Jurkat, Clone E6-1 (cell line): Measurements from ENCODE around the gene SFT2D3.
A peak's percentile ranks its signal among the peaks of the same experiment; 100 is the strongest.

Experiments used
- DNase-seq: peaks from one replicate; pipeline ENCODE4 v3.0.0-alpha.2; 2011; ENCODE audit warnings: low read depth, low spot score
- H3K4me3 ChIP-seq: 2 replicates; pipeline ENCODE4 v1.5.1; 2011; ENCODE audit warnings: mild to moderate bottlenecking, low read length, control low read depth, moderate library complexity

The SFT2D3 gene

GRCh38 chr2:127702395-127703009, 1.2 kb downstream of the SFT2D3 start:
- DNase-seq = no peak
- peak overlapping the region; percentile 65 for H3K4me3 ChIP-seq

DNA sequence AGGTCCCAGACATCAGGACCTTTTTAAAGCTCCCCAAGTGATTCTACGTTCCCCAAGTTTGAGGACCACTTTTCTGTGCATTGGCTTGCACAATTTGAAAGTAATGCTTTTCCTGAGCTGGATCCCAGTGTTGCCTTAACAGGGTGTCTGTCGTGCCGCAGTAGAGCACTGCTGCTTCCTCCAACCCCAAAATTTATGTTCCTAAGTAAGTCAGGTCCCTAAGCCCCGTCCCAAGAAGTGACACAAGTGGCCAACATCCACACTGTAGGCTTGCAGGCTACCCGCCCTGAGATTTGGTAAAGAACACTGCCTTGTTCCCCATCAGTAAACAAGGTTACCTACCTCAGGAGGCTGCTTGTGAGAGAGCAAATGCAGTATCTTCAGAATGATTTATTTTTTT, 2.0 kb downstream of the SFT2D3 start:
- DNase-seq = no peak

DNA sequence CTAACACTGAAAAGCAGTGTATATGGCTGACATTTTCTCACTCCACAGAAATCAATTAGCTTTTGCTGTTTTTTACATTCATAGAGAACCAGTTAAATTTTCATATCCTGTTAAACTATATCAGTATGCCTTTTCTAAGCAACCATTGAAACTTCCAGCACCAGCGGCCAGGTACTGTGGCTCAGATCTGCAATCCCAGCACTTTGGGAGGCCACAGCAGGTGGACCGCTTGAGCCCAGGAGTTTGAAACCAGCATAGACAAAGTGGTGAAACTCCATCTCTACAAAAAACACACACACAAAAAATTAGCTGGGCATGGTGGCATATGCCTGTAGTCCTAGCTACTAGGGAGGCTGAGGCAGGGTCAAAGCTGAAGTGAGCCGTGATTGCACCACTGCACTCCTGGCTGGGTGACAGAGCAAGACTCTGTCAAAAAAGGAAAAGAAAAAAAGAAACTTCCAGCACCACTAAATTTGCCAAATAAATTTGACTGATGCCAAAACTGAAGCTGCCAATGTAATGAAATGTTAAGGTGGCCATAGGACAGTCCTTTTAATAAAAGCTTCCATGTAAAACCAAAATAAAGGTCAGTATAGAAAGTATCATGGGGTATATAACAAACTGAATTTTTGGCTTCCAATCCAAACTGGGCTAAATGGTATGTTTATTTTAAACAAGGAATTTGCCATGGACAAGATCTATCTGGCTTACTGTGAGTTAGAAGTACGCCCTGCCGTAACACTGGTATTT, 3.5 kb downstream of the SFT2D3 start:
- DNase-seq = no peak
- H3K4me3 ChIP-seq = no peak overlapping the region

More for the DNA sequence above, 2.0 kb downstream of the SFT2D3 start:
- H3K4me3 ChIP-seq = no peak overlapping the region

DNA sequence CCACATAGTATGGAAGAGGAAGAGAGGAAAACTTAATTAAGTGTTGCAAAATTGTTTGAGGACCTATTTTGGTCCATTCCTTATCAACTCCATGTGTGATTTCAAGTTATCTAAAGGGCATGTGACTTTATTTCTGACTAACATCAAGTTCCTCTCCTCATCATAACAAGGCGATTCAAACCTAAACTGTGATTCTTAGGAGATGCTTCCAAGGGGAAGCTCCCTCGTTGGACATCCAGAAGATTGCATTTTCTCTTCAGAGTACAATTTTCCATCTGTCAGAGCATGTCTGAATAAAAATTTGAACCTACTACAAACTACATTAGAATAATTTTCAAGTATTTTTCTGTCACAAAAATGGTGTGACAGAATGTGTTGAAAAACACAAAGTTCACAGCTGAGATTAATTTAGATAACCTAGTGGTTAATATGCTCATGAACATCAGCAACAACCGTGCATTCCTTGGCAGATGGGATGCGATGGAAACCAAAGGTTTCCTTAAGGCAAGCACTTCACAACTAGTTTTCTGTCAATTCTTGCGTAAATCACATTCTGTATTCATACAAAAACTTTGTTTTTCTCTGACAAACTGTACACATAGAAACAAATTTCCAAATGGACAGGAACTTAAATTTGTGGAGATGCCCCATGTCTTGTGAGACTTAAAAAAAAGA, 4.2 kb downstream of the SFT2D3 start:
- DNase-seq = no peak
- H3K4me3 ChIP-seq = no peak overlapping the region

- no peak for DNase-seq
- H3K4me3 ChIP-seq = no peak overlapping the region
Observed at GRCh38 chr2:127706215-127706990, 5.1 kb downstream of the SFT2D3 start.

DNA sequence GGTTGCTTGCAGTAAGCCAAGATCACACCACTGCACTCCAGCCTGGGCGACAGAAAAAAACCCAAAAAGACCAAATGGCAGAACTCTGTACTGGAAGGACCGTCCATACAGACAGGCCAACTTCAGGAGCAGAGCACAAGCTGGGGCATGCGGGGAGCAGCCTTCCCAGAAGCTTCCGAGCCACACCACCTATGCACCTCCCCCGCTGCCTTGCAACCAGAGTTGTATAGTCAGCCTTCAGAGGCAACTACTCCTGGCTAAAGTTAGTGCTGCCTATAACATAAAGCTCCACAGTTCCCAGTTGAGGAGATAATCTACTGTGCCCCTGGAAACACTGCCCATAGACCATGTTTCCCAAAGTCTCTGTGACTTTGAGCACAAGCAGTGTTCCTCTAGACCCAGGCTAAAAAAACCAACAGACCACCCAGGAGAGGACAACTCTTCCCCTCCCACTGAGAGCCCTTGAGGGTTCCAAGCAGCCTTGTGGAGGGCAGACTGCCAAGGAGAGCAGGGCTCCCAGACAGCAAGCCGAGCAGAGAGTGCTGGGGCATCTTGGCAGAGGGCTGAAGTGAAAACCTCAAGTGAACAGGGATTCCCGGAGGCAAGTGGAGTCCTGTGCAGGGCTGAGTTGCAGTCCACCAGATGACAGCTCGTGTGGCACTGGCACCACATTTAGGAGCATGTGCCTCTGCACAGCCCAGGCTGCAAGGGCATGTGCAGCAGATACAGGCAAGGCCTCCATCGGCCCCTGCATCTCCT, 6.8 kb downstream of the SFT2D3 start:
- no peak for DNase-seq
- H3K4me3 ChIP-seq = no peak overlapping the region

DNA sequence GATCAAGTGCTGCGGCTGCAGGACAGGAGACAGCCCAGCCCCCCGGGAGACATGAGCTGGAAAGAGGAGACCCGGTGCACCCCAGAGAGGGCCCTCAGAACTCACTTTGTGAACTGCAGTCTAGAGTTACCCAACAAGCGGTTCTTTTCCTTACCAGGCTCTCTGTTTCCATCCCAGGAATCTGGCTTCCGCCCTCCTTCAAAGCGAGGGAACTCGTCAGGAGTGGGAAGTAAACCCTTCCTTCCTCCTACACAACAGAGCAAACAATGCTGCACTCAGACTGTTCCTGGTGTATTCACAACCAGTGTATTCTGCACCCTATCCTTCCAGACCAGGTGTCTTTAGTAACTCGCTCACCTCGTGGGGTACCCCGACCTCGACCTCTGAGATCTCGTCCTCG, 8.0 kb downstream of the SFT2D3 start:
- no peak overlapping the region for H3K4me3 ChIP-seq

GRCh38 chr2:127712999-127713398, 11.7 kb downstream of the SFT2D3 start:
- H3K4me3 ChIP-seq = no peak overlapping the region
- no peak for DNase-seq

More for the DNA sequence above, 8.0 kb downstream of the SFT2D3 start:
- no peak for DNase-seq

DNA sequence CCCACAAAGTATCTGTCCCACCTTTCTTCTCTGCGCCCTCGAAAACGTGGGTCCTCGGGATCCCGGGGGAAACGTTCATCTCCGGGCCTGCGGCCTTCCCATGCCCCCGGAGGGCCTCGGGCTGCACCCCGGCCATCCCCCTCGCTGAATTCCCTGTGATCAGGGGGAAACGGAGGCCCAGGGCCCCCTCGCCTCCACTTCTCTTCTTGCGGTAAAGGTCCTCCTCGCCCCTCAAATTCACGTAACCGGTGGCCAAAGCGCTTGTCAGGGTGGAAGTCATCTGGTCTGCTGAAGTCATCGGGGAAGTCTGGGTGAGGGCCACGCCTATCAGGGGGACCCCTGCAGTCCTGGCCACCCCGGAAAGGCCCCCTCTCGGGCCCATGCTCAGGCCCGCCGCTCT, 12.3 kb downstream of the SFT2D3 start:
- DNase-seq = no peak
- H3K4me3 ChIP-seq = no peak overlapping the region

DNA sequence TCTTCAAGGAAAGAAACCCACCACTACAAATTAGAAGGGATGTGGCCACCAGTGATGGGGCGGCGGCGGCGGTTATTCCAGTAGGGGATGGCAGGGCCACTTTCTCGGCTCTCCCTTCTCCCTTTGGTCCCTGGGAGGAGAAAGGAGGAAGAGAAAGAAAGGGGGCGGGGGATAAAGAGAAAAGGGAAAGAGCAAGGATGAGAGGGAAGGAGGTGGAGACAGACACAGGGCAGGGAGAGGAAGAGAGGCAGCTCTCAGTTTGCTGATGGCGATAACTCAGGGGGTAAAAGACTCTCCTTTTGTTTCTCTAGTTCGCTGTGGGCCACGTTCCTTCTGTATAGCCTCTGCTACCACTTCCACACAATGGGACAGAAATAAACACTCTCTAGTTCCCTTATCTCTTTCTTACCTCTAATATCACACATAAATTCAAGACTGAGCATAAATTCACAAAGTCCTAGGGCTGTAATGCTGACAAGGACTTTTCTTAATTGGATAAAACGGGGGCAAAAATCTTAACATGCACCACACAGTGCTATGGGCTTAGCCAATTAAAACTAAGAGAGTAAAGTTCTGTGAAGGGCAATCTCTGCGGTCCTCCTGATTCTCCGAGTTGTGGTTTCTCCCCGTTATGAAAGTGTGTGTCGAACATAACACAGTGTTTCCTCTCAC, 14.6 kb downstream of the SFT2D3 start:
- H3K4me3 ChIP-seq = no peak overlapping the region
- DNase-seq = no peak

DNA sequence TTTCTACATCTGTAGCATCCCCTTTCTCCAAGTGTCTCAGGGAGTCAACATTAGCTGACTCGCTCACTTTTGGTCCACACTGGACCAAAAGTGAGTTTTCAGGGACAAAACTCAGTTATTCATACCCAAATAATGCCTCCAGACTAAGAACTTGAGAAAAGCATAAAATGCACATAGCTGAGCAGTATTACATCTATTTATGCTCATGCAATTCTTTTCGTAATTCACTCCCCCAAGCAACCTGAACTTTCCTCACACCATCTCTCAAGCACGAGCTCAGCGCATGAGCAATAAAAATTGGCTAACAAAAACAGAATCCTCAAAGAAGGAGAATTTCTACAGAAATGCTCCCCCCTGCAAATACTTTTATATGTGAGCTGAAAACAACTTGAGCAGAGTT, 17.0 kb downstream of the SFT2D3 start:
- DNase-seq = no peak
- no peak overlapping the region for H3K4me3 ChIP-seq

DNA sequence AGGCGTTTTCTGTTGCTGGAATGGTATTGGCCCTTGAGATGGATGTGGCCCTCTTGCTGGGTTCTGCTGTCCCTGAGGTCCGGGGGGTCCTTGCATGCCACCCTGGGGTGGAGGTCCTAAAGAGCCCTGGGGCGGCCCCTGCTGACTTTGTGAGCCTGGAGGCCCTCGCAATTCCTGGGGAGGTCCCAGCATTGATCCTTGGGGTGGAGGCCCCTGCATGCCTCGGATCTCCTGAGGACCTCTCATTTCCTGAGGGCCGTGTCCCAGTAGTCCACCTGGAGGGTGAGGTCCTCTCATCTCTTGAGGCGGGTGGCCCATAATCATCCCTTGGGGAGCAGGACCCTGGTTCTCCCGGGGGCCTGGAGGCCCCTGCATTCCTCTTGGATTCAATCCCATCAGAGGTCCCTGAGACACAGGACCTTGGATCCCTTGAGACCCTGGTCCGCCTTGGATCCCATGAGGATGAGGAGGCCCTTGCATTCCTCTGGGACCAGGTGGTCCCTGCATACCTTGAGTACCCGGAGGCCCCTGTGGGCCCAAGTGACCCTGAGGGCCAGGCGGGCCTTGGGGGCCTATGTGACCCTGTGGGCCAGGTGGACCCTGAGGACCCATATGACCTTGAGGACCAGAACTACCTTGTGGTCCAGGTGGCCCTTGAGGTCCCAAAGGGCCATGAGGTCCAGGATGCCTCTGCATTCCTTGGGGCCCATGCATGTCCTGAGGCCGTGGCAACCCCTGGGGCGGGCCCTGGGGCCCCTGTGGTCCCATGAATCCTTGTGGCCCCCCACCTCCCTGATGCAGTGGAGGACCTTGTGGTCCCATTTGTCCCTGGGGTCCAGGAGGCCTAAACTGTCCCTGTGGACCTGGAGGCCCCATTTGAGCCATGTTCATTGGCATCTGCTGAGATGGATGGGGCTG, 18.3 kb downstream of the SFT2D3 start:
- no peak for DNase-seq
- no peak overlapping the region for H3K4me3 ChIP-seq

- no peak for DNase-seq
- H3K4me3 ChIP-seq = no peak overlapping the region
Observed at GRCh38 chr2:127721311-127721977, 20.1 kb downstream of the SFT2D3 start.

GRCh38 chr2:127721978-127722355, 20.7 kb downstream of the SFT2D3 start:
- DNase-seq = no peak
- no peak overlapping the region for H3K4me3 ChIP-seq

GRCh38 chr2:127722807-127723206, 21.5 kb downstream of the SFT2D3 start:
- DNase-seq = no peak

DNA sequence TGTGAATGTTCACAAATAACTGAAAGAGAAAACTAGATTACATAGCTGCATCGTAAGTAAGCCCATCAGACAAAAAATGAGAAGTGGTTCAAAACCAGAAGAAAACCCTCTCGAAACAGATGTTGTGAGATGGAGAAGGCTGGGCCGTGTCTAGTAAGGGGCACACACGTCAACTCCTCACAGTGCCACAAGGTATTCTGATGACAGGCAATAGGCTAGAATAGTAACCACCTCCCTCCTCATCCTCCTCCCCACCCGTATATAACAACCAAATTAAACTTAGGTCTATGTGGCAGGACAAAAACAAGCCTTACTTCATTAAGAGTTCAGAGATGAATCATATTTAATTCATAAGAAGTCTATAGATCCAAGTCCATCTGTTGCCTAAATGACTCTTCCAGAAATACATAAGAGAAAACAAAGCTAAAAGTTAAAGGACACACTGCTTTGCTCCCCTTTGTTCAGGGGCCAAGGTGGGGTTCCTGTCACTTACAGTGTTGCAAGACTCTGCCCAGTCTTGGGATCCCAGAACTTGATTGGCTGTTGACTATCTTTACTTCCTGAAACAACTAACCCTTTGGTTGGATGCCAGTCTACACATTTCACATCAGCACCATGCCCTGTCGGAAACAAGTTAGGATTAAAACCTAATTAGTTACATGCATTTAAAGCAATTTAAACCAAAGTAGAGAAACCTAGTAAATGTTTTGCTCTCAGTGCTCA, 25.0 kb downstream of the SFT2D3 start:
- H3K4me3 ChIP-seq = no peak overlapping the region
- DNase-seq = no peak

More at GRCh38 chr2:127722807-127723206, 21.5 kb downstream of the SFT2D3 start:
- H3K4me3 ChIP-seq = no peak overlapping the region
